GM21423 (cell line): ENCODE results near the gene ZFHX3.
A peak's percentile ranks its signal among the peaks of the same experiment; 100 is the strongest.
"Not testable (repeated sequence)": the region's sequence is repeated elsewhere in the genome, so short reads cannot be mapped to it uniquely, and the experiment has no call there.

Source experiments
- ATAC-seq: cut with Tn5 transposase; IDR thresholded peaks from one replicate; pipeline ENCODE4 v1.9.1; 2021; ENCODE audit warnings: mild to moderate bottlenecking, moderate library complexity; ENCODE audit not compliant: unreplicated experiment

The ZFHX3 gene

DNA sequence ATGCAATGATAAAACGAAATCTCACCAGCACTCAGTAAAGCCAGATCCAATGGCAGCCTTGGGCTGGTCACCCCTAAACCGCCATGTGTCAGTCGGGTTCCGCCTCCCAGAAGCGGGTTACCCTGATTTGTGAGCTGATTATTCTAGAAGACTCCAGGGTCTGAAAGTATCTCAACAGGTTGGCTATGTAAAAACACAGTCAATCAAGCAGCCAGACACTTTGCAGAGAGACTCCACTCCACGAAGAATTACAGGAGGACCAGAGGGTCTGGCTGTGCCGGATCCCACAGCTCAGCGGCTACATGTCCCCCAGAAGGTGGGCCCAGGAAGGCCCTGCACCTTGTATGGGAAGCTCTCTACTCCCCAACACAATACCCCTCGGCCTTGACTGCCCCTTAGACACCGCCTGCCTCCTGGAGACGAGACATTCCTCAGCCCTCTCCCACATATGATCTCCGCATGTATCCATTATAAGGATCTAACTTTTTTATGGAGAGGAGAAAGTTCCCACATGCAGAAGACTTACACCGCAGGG, 23.3 kb downstream of the ZFHX3 start:
- ATAC-seq = no peak

GRCh38 chr16:73023752-73024570, 24.0 kb downstream of the ZFHX3 start:
- ATAC-seq = no peak

- no peak for ATAC-seq
Observed at GRCh38 chr16:73023320-73023719, 24.6 kb downstream of the ZFHX3 start.

DNA sequence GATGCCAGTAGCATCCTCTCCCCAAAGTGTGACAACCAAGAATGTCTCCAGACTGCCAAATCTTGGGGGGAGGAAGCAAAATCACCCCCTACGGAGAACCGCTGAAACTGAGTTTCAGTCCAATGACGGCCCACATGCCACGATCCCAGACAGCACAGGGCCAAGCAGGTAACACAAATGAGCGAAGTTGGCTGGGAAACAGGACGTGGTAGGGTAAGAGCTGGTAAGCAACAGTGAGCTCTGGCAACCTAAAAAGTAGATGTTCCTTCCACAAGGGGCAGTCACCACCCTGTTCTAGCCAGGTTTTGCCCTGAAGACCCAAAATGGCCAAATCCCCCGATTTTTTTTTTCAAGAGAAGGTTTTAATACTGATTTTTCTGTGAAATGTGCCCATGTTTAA, 25.4 kb downstream of the ZFHX3 start:
- no peak for ATAC-seq

- no peak for ATAC-seq
Observed at GRCh38 chr16:73021866-73022495, 25.9 kb downstream of the ZFHX3 start.

GRCh38 chr16:73020409-73020884, 27.5 kb downstream of the ZFHX3 start:
- ATAC-seq = no peak

- no peak for ATAC-seq
Observed at GRCh38 chr16:73019457-73020362, 28.2 kb downstream of the ZFHX3 start.

DNA sequence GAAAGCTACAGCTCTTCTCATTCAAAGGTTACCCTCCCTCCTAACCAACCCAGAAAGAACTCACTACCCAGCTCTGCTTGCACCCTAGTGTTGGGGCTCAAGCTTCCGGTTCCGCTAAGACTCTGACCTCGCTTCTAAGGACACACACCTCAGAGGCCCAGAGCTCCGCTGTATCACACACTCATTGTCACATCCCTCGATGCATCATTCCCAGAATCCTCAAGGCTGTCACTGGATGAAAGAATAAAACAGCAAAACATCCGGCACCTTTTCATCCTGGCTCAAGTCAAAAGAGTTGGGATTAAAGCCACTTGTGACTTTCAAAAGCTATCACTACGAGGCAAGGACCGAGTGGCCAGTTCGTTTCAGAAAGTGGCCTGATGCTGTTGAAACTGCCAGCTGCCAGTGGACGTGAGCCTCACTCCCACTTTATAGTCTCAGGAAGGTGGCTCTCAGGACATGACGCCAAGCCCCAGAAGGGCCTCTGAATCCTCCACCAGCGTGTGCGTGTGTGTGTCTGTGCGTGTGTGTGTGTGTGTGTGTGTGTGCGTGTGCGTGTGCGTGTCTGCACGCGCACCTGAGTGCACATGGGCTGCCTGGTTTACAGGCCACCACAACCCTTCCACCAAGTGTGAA, 29.0 kb downstream of the ZFHX3 start:
- ATAC-seq = no peak

GRCh38 chr16:73017321-73017720, 30.6 kb downstream of the ZFHX3 start:
- no peak for ATAC-seq

DNA sequence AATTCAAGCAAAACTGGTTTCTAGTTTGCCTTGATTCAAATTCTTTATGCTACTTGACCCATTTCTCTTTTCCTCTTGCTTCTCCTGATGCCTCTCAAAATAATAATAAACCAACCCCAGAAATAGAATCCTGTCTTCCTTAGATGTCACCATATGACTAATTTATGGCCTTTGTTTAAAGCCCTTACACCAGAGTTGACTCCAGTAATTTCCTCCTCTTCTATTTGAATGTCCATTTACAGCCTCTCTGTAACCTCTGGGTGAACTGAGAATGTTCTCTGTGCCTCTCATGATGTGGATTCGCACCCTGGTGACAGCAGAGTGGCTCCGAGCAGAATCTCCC, 31.5 kb downstream of the ZFHX3 start:
- peak; percentile 42 for ATAC-seq

DNA sequence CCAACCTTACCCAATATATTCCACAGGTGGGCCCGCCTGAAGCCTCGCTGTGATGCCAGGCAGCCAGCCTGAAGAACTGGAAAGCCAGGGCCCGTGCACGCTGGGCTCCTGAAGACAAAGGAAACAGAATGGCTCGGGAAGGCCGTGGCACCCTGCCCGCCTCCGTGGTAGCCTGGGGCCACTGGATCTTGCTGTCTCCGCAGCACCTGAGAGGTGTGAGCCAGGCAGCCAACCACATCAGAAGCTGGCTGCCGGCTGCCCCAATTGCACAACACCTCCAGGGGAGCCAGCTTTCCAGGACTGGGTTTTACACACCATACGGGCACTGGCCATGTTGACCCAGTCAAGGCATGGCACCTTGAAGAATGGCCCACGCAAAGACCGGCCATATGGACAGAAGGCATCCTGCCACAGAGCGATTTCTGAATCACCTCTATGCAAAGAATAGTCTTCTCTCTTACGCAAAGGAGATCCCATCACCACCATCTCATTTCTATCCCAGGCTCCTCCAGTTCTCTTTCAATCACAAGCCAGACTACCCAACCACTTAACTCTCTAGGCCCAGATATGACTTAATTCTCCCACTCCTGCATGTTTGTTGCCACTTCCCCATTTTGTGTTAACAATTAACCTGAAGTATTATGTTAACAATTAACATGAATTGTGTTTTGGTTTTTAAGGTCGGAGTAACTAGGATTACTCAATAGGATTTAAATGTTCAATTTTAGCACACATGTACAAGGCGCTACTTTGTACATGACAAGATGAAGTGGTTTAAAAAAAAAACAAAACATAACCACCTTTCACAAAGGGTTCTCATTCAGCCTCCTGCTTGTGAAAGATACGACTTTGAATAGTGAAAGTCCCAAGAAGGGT, 32.1 kb downstream of the ZFHX3 start:
- ATAC-seq = peak; percentile 92

- ATAC-seq = no peak
Observed at GRCh38 chr16:73014768-73015167, 33.2 kb downstream of the ZFHX3 start.

DNA sequence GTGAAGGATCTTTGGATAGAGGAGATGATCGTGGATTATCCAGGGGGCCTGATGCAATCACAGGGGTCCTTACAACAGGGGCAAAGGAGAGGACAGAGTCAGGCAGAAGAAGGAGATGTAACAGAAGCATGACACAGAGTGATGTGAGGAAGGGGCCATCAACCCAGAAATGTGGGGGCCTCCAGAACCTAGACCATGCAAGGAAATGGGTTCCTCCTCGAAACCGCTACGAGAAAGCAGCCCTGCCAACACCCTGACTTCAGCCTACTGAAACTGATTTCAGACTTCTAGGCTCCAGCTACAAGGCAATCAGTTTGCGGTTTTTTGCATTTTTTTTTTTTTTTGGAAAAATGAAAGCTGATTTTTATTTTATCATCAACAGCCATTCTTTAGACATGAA, 34.0 kb downstream of the ZFHX3 start:
- no peak for ATAC-seq

DNA sequence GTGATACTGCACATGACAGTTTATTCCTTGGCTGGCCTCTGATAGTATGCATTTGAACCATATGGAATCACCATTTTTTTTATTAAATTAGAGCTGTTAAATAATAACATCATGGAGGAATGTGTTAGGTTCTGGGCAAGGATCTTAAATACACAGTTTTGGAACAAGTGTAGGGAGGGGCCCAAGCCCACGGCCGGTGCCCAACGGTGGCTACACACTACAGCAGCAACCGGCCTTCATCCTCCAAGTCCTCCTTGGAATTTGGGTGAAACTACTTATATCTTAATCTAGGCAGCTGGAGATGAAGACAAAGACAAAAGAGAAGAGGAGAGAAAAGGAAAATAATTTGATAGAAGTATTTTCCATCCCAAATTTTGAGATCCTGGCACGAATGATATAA, 35.6 kb downstream of the ZFHX3 start:
- ATAC-seq = no peak

DNA sequence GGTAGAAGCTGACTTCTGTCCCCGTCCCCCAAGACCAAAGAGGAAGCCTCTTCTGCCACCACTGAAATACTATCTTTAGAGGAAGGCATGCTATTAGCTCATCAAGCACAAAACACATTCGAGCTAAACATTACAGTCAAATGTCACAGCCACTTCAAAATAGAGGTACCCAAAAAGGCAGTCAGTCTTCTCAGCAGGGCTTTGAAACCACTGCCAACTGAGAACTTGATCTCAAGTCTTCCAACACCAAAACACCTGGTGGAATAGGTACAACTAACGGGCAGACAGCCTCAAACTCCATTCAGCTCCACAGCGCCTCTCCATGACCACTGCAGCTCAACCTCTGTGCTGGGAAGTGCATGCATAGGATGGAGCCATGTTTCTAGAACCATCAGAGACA, 36.0 kb downstream of the ZFHX3 start:
- ATAC-seq = no peak

DNA sequence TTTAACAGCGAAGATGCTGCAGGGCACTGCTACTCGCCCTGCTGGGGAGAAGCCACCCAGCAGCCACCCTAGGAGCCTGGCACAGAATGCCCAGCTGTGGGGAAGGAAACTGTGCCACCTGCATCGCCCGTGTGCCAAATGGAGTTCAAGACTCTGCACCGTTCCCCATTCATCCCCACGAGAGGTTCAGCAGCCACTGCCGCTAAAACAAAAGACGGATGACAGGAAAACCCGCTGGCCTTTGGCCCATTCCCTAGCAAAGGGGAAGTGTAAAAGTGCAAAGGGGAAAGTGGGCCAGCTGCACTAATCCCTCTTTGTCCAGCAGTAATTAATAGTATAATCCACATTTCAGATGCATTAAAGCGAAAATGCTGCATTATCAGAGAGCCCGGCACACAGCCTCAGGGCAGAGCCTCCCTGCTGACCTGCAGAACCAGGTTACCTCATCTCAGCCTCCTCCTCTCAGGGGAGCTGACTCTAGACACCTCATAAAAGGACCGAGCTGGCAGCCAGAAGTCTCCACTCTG, 37.7 kb downstream of the ZFHX3 start:
- ATAC-seq = no peak

- not testable (repeated sequence) for ATAC-seq
Observed at GRCh38 chr16:73009710-73010109, 38.2 kb downstream of the ZFHX3 start.

GRCh38 chr16:73006026-73006425, 41.9 kb downstream of the ZFHX3 start:
- ATAC-seq = no peak

- no peak for ATAC-seq
Observed at GRCh38 chr16:73002866-73003265, 45.1 kb downstream of the ZFHX3 start.
